GM12864 (cell line): ENCODE measurements around the gene HOXA3.

Experiments
- DNase-seq: peaks from one replicate; pipeline ENCODE4 v3.0.0-alpha.2; 2011; ENCODE audit warnings: low read depth
- H3K4me3 ChIP-seq: 2 replicates; pipeline ENCODE4 v1.5.1; 2011; ENCODE audit warnings: mild to moderate bottlenecking, low read depth, low read length, control low read depth
- CTCF ChIP-seq: IDR thresholded peaks from 2 replicates; pipeline ENCODE4 v1.5.1; 2011; ENCODE audit warnings: low read depth, mild to moderate bottlenecking, moderate library complexity, low read length, control low read depth, inconsistent platforms; ENCODE audit errors: missing control alignments

The HOXA3 gene

GRCh38 chr7:27115221-27116026 is 37.0 kb downstream of the HOXA3 start:
- no peak for TF ChIP-seq CTCF
- no peak overlapping the region for H3K4me3 ChIP-seq
- DNase-seq: no peak

- no peak for DNase-seq
- no peak for TF ChIP-seq CTCF
- no peak overlapping the region for H3K4me3 ChIP-seq
These were observed 37.5 kb downstream of the HOXA3 start for GRCh38 chr7:27114881-27115220.

- H3K4me3 ChIP-seq: no peak overlapping the region
- no peak for DNase-seq
- TF ChIP-seq CTCF: no peak
These were observed 38.2 kb downstream of the HOXA3 start for GRCh38 chr7:27113991-27114769.

GRCh38 chr7:27112955-27113949 is 39.1 kb downstream of the HOXA3 start:
- H3K4me3 ChIP-seq: no peak overlapping the region
- DNase-seq: no peak
- TF ChIP-seq CTCF: no peak

GRCh38 chr7:27112361-27112760 is 40.0 kb downstream of the HOXA3 start:
- no peak for TF ChIP-seq CTCF
- DNase-seq: no peak
- no peak overlapping the region for H3K4me3 ChIP-seq

GRCh38 chr7:27111751-27112277 is 40.6 kb downstream of the HOXA3 start:
- no peak for TF ChIP-seq CTCF
- no peak overlapping the region for H3K4me3 ChIP-seq
- DNase-seq: no peak
